ENCODE results near the gene ARRDC5.

The ARRDC5 gene

DNA sequence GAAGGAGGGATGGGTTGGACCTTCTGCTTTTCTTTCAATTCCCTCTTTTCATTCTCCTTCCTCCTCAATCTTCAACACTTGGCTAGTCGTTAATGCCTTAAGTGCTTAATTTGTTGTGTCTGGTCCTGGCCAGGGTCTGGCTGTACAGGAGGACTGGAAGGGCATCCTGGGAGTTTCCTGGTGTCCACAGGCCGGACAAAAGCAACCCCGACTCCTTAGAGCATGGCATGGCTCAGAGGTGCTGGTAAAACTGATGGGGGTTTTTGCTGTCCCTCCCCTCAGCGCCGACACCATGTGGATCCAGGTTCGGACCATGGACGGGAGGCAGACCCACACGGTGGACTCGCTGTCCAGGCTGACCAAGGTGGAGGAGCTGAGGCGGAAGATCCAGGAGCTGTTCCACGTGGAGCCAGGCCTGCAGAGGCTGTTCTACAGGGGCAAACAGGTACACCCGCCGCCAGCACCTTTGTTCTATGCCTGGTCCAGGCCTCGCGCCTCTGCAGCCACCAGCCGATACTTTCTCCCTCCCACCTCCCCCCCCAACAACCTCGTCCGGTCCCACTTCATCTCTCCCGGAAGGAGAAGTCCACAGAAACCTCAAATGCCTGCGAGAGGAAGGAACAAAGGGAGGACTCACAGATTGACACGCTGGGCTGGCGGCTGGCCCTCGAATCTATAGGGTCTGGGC, 8.0 kb upstream of the ARRDC5 start:
- TF ChIP-seq, protein P1, sequence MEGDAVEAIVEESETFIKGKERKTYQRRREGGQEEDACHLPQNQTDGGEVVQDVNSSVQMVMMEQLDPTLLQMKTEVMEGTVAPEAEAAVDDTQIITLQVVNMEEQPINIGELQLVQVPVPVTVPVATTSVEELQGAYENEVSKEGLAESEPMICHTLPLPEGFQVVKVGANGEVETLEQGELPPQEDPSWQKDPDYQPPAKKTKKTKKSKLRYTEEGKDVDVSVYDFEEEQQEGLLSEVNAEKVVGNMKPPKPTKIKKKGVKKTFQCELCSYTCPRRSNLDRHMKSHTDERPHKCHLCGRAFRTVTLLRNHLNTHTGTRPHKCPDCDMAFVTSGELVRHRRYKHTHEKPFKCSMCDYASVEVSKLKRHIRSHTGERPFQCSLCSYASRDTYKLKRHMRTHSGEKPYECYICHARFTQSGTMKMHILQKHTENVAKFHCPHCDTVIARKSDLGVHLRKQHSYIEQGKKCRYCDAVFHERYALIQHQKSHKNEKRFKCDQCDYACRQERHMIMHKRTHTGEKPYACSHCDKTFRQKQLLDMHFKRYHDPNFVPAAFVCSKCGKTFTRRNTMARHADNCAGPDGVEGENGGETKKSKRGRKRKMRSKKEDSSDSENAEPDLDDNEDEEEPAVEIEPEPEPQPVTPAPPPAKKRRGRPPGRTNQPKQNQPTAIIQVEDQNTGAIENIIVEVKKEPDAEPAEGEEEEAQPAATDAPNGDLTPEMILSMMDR (IDR thresholded peaks at IDR 0.05; ENCODE audit: control insufficient read depth, insufficient read depth, low read depth, low read length, missing control alignments), result no peak
- DNase-seq (ENCODE audit: low read depth), result no peak
- H3K4me3 ChIP-seq (ENCODE audit: control insufficient read depth, low read depth, low read length), result peak overlapping the region; percentile 54

DNA sequence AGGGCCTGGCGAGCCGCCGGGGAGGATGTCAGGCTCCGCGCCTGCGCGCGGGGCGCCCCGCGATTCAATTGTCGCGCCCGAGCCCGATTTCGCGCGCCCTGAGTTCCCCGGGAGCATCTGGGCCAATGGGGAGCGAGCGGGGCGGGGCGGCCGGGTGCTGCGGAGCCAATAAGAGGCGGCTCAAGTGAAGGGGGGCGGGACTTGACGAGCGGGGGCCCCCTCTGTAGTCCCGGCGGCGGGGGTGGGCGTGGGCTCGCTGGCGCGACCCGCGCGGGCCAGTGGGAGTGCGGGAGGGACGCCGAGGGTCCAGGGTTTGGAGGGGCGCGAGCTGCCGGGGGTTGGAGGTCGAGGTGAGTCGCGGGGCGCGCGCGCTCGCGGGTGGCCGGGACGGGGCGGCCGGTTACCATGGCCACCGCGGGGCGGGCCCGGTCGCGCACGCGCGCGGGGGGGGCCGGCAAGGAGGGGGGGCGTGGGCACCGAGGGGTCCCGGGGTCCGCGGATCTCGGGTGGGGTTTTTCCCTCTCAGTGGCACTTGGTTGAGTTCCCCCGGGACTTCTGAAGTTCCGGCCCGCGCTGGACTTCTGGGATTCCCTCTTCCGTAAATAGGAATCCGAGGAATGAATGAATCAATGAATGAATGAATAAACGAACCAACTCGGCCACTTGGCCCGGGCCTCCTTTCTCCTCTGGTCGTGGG, 7.3 kb upstream of the ARRDC5 start:
- TF ChIP-seq, protein P1 (IDR thresholded peaks at IDR 0.05; ENCODE audit: control insufficient read depth, insufficient read depth, low read depth, low read length, missing control alignments), result no peak
- no peak for DNase-seq (ENCODE audit: low read depth)
- H3K4me3 ChIP-seq (ENCODE audit: control insufficient read depth, low read depth, low read length), result peak overlapping the region; percentile 54

DNA sequence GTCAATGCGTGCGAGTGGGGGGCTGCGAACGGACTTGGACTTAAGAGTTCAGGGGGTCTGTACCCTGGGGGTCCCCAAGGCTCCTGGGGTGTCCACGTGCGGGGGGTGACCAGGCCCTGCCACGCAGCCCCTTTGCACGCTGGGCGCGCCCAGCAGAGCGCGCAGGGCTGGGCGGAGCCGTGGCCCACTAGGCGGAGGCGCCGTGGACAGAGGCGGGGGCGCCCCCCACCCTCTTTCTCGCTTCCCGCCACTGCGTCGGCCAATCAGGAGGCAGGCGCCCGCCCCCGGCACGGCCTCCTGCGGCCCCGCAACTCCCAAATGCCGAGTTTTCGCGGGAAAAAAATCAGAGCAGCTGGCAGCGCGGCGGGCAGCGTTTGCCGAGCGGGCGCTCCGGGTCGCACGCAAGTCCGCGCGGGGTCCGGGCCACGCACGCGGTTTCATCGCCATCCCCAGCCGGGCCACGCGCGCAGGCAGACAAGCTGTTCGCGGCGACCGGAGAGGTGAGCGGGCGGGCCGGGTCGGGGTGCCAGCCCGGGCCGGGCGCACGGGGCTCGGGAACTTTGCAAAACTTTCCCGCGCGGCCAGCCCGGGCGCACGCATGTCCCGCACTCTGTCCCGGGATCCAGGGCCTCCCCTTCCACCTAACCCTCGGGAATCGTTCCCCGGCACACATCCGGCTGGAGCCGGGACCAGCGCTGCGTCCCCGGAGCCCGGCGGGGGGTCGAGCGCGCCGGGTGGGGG, 6.6 kb upstream of the ARRDC5 start, which contains the start of gene UHRF1:
TSS of gene UHRF1 (plus strand) at position 346 of the 741 bp plus-strand sequence. CDS start 1,385 bp downstream, outside the sequence.
- peak within 1 kb of the TSS; percentile 54 for H3K4me3 ChIP-seq (ENCODE audit: control insufficient read depth, low read depth, low read length)
- no peak for DNase-seq (ENCODE audit: low read depth)
- TF ChIP-seq, protein P1 (IDR thresholded peaks at IDR 0.05; ENCODE audit: control insufficient read depth, insufficient read depth, low read depth, low read length, missing control alignments), result no peak

DNA sequence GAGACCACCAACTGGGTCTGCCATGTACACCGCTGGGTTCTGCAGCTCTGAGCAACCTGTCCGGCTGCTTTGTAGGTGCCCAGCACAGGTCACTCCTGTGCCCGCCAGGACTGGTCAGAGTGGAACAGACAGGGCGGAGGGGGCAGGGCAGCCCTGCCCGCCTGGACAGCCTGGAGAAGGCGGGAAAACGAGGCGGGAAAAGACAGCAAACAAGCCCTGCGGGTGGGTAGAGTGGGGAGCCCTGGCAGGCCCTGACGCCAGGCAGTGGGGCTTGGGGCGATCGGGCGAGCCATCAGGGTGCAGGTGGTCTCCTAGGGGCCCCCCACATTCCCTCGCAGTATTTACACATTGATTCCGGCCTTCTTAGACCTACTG, 6.1 kb upstream of the ARRDC5 start:
- no peak for DNase-seq (ENCODE audit: low read depth)
- no peak overlapping the region for H3K4me3 ChIP-seq (ENCODE audit: control insufficient read depth, low read depth, low read length)
- TF ChIP-seq, protein P1 (IDR thresholded peaks at IDR 0.05; ENCODE audit: control insufficient read depth, insufficient read depth, low read depth, low read length, missing control alignments), result no peak

DNA sequence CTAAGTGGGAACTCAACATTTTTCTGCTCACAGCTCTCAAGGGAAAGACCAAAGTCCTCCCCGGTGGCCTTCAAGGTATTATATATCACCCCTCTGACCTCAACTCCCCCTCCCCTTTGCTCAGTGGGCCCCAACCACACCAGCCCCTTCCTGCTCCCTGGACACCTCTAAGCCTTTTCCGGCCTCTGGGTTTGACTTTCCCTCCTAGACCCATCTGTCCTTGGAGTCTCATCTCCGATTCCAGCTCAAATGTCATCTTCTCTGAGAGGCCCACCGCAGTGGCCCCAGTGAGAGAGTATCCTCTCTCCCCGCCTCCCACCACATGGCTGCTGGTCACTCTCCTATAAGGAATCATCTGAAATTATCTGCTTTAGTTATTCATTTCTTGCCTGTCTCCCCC, 5.7 kb upstream of the ARRDC5 start:
- no peak for DNase-seq (ENCODE audit: low read depth)
- TF ChIP-seq, protein P1 (IDR thresholded peaks at IDR 0.05; ENCODE audit: control insufficient read depth, insufficient read depth, low read depth, low read length, missing control alignments), result no peak
- no peak overlapping the region for H3K4me3 ChIP-seq (ENCODE audit: control insufficient read depth, low read depth, low read length)

DNA sequence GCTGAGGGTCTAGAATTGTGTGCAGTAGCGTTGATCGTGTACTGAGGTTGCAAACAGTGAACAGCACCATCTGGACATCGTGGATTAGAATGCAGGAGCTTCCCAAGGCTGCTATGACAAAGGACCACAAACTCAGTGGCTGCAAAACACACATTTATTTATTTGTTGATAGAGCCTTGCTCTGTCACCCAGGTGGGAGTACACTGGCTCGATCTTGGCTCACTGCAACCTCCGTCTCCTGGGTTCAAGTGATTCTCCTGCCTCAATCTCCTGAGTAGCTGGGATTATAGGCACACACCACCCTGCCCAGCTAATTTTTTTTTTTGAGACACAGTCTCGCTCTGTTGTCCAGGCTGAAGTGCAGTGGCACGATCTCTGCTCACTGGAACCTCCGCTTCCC, 4.3 kb upstream of the ARRDC5 start:
- no peak for DNase-seq (ENCODE audit: low read depth)
- no peak overlapping the region for H3K4me3 ChIP-seq (ENCODE audit: control insufficient read depth, low read depth, low read length)
- TF ChIP-seq, protein P1 (IDR thresholded peaks at IDR 0.05; ENCODE audit: control insufficient read depth, insufficient read depth, low read depth, low read length, missing control alignments), result no peak
